Posterior vena cava (tissue), 2 donors: Measurements from ENCODE around the gene TSPAN17. TPM values are rescaled to one million over a fixed set of nuclear protein-coding genes. Genes with fewer than 3 reads are reported as not detected.

ENCODE experiments used
- DNase-seq: peaks from one replicate; pipeline ENCODE4 v3.0.0-alpha.2; 2020; ENCODE audit warnings: low spot score
- intact Hi-C, 2 donors: fragments of 100-400 bp; cut with DNase I; formaldehyde crosslinking; loops; one replicate each; pipeline versions ENCODE4 v1.14.1 to v1.14.2; 2022 to 2023
- total RNA-seq, 2 donors: library from RNA; stranded (reverse); fragmentation: NEBNext Ultra II Directional; extraction: Animal tissue kit (Norgen Biotek cat#: 25700); gene quantifications; one replicate each; pipeline ENCODE4 v1.2.1, GENCODE V29; 2021
- donor health status: DM: yes; HTN: yes; CAD: no.
- donor health status: DM: yes; HTN: yes; CAD: no.

Gene TSPAN17
- total RNA-seq, 2 donors from 2014 or later, result 15.7 to 18.5 TPM

DNA sequence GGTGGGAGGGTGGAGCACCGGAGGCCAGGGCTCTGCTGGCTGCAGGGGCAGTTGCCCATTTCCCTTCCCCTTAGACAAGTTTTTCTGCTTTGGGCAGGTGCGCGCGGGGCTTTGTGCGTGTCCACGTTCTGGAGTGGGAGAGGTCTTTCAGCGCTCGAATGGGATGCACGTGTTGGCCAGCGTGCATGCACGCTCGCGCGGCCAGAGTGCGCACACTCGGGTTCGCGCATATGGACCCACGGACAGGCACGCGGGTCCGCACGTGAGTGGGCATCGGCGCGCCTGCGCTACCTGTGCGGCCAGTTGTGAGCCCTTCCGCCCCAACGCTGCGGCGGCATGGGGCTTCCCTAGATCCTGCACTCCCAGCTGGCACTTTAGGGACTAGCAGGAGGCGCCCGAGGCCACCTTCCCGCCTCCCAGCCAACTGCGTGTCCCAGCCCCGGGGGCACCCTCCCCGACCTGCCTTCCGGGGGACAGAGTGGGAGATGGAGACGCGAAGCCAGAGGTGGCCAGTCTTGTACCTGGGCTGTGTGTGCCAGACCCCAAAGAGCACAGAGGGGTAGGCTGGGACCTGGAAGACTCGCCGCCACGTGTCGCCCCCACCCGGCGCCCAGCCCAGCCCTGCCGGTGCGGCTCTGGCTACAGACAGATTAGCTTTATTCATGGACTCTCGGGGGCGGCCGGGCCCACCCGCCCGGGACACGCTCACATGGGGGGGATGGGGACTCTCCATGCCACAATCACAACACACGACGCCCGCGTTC, 27.5 kb upstream of the TSPAN17 start:
- no peak for DNase-seq
- intact Hi-C loops, result no loop called here

DNA sequence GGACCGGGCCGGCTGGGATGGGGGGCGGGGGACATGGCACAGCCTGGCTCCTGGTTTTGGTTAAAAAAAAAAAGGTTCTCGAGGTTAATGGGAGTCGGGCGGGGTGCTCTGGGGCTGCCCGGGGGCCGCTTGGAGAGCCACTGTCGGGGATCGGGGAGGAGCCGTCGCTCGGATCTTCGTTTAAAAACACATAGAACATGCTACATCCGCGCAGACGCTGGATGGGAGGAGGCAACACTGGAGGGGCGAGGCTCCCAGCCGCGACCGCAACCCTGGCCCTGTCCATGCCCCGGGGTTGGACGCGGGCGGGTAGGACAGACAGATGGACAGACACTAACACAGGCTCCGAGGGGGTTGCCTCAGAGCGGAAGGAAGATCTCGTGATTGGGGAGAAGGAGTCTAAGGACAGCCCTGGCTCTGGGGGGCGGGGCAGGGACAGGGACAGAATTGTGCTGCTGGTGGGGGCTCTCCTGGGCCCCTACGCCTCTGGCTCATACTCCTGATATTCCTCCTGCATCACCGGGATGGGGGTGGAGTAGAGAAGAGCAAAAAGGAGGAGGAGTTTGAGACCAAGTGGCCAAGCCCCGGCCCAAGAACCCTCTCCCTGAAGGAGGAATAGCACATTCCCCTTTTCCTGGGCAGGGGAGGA, 26.8 kb upstream of the TSPAN17 start:
- intact Hi-C loops, result no loop called here
- no peak for DNase-seq

DNA sequence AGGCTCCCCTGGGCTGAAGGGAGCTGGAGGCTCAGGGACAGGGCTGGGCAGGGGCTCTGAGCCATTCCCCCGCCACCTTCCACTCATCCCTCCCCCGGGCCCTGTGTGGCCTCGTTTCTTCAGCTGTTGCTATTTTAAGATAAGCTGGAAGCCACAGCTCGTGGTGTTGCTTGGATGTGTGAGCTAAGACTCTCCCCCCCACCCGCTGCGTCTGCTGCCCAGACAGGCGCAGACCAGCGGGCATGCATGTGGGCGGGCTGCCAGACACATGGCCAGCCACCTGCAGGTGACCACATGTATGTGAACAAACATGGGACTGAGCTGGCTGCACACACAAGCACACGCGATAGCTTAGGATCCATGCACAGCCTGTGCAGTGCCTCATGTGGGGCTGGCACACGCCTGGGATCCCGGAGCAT, 25.6 kb upstream of the TSPAN17 start:
- DNase-seq, result no peak
- intact Hi-C loops, result no loop called here

DNA sequence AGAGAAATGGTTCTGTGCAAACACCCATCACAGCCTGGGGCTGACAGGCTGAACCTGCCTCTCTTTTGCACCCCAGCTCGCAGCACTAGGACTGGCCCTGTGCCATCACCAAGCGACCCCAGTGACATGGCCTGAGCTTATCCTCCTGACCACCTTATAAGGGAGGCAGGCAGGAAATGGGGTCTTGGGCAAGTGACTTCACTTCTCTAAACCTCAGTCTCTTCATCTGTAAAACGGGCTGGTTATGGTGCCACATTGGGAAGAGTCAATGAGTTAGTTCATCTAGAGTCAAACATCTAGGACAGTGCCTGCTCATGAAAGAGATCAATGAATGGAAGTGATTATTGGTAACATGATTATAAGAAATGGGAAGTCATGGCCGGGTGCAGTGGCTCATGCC, 23.1 kb upstream of the TSPAN17 start:
- intact Hi-C loops, result no loop called here
- no peak for DNase-seq

DNA sequence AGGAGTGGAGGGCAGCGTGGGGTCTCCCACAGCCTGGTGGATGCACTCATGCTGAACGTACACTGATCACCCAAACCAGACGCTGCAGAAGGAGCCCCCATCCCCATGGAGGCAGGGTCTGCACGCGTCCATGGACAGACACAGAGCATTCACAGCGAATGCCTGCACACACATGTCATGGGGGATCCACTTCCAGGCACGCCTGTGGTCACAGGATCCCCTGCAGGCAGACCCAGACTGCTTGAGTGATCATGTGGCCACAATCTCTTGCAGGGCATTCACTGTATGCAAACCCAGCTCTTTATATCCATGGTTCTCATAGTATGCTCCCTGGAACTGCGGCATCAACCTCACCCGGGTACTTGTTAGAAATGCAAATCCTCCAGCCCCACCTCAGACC, 22.3 kb upstream of the TSPAN17 start:
- DNase-seq, result no peak
- intact Hi-C loops, result loop anchor here in 1 of 2 donors (5.0 kb wide), 1 partner anchor 73 kb away; no protein-coding TSS in a partner anchor

DNA sequence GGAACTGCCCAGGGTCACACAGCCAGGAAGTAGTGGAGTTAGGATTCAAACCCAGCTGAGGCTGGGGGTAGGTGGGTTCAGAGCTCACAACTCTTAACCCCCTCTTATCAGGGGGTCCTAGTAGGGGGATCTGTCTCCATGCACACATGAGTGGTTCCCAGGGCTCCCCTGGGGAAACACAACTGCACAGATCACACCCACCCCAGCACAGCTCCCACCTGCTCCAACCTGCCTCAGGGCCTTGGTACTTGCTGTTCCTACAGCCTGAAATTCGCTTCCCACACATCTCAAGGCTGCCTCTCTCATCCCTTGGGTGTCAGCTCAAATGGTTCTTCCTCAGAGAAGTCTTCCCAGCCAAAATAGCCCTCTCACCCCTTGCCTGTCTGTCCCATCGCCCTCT, 21.8 kb upstream of the TSPAN17 start:
- no peak for DNase-seq
- intact Hi-C loops, result loop anchor here in 1 of 2 donors (5.0 kb wide), 1 partner anchor 73 kb away; no protein-coding TSS in a partner anchor

DNA sequence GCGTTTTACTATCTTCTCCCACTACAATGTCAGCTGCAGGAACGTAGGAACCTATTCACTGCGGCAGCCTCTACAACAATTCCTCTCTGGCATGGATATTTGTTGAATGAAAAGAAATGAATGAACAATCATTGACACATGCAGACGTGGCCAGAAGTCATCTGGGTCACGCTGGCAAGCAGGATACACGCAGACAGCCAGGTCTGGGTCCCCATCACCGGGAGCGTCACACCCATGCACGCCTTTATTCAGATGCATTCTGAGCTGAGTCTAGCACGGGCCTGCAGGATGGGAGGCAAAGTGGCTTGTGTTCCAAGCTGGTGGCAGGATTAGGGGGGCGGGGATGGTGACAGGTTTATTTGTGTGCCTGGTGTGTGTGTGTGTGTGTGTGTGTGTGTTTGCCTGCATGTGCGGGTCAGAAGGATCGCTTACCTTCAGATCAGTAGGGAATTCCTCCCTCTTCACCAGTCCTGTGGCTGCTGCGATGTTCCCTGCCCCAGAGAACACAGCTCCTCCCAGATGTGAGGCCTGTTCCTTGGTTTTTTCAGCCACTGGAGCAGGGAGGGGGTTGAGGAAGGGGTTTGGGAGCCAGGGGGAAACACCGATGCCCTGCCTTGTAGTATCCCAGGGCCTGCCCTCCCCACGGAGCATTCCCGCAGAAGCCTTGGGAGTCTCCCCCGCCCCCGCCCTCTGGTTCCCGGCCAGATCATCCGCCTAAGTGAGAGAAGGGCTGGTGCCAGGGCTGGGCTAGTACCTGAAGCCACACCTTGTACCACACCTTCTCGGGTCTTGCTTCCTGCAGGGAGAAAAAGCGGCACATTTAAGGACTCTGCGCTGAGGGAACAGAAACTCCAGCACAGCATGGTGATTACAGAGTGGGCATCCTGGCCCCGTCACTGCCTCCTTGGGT, 21.1 kb upstream of the TSPAN17 start:
- intact Hi-C loops, result loop anchor here in 1 of 2 donors (5.0 kb wide), 1 partner anchor 74 kb away; no protein-coding TSS in a partner anchor

DNA sequence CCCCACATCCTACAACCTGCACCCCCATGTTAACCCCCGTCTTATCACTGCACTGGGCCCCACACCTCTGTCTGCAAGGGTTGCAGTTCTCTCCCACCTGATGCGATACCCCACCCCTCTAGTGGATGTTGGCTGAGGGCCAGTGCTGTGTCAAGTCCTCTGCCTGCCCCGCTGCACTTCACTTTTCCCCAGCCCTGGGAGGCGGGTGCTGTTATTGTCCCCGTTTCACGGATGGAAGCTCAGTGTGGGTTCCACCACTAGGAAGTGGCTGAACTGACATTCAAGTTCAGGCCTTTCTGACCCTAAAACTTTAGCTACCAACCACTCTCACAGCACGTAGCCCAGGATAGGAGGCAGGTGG, 20.4 kb upstream of the TSPAN17 start:
- DNase-seq, result no peak

More for the DNA sequence above, 21.1 kb upstream of the TSPAN17 start:
- DNase-seq, result no peak

DNA sequence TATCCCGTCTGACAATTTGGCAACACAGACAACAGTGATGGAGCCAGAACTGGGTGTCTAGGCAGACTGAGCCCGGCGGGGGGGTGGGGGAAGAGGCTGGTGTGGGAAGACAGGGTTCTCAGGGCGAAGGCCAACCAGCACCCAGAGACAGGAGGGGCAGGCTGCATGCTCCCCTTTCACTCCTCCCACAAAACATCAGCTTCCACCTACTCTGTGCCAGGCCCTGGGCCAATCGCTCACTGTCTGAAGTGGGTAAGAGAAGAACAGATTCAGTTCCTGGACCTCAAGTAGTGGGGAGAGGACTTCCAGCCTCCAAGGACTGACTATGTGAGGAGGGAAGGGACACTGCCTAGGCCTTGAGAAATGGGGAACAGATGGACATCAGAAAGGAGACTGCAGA, 19.7 kb upstream of the TSPAN17 start:
- DNase-seq, result no peak
- intact Hi-C loops, result loop anchor here in 1 of 2 donors (5.0 kb wide), 1 partner anchor 75 kb away; no protein-coding TSS in a partner anchor

More for the DNA sequence above, 20.4 kb upstream of the TSPAN17 start:
- intact Hi-C loops, result loop anchor here in 1 of 2 donors (5.0 kb wide), 1 partner anchor 75 kb away; no protein-coding TSS in a partner anchor

DNA sequence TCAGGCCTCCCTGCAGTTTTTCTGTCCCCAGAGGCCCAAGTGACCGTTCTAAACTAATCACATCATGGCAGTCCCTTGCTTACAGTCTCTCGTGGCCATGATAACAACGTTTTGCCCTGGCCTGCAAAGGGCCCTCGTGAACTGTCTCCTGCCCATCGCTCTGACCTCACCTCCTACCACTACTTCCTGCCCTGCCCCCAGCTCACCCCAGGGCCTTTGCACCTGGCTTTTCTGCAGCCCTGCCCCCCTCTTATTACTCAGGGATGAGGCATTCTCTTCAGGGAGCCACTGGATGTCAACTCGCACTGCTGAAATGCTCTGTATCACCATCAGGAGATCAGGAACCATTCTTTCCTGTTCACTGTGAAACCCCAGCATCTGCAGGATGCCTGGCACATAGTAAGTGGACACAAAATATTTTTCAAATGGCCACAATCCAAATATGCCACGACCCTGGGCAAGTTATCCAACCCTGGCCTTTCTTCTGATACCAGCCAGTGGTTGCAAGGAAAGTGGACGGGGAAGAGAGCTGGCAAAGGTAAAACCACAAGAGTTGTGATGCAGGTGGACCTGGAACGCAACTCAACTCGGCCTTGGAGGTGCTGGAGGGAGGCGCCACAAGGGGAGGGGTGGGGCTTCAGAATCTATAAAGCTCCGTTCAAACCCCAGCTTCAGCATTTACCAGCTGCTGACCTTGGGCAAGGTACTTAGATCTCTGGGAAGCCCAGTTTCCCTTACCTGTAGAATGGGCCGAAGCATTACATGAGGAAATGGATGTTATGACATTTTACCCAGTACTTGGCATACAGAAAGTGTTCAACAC, 18.7 kb upstream of the TSPAN17 start:
- DNase-seq, result no peak
- intact Hi-C loops, result loop anchor here in 1 of 2 donors (5.0 kb wide), 1 partner anchor 76 kb away; no protein-coding TSS in a partner anchor

DNA sequence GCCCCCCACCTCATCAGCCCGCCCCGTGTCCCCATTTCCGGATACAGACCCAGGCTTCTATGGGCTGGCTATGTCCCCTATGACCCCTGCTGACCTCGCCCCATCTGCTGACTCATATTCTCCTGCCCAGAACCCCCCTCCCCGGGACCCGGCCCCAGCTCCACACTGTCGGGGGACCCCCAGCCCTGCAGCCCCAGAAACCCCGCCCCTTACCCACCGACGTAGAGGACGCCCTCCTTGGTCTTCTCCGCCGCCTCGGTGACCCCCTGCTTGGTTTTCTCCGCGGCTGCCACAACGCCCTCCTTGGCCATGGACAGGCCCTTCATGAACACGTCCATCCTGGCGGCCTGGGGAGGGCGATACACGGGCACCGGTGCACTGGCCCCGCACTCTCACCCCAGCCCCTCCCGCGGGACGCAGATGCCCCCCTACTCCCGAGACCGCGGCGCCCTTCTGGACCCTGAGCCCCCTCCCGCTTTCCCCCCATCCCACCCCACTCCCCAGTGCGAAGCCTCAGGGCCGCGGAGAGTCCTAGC, 17.9 kb upstream of the TSPAN17 start:
- DNase-seq, result no peak
- intact Hi-C loops, result loop anchor here in 1 of 2 donors (5.0 kb wide), 1 partner anchor 77 kb away; no protein-coding TSS in a partner anchor

DNA sequence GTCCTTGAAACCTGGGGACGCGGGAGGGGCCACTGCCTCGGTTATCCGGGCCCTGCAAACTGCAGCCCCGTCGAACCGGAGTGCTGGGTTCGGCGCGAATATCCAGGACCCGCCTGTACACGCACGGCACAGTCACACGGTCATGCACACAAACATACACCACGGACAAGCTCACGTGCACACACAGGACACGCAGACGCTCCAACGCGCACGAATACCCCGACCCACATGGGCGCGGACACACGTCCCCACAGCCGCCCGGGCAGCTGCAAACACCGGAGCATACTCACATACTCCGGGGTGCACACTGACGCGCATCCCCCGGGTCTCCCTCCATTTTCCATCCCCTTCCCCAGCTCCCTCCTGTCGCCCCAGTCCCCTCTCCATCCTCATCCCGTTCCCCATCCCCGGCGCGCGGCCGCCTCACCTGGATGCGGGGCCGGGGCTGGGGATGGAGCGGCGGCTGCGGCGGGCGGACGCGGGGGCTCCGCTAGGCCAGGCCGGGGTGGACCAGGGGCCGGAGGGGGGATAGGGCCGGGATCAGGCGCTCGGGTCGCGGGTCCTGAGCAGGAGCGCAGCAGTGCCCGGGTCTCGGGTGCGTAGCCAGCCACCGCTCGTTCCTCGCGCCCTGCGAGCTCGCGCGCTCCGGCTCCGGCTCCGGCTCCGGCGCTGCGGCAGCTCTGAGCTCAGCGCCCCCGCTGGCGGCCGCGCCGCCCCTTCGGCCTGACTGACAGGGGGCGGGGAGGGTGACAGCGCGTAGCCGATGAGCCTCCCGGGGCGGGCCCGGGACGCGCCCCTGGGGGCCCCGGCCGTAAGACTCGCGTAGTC, 17.2 kb upstream of the TSPAN17 start, which contains the start of the genes EIF4E1B and SNCB:
Gene EIF4E1B, plus strand, starts transcription at position 823 of the 828 bp plus-strand sequence. CDS start 12,113 bp downstream, outside the sequence.
Gene SNCB, minus strand, starts transcription at position 682 of the 828 bp plus-strand sequence. CDS start 880 bp downstream, outside the sequence.
- intact Hi-C loops, result loop anchor here in 1 of 2 donors (5.0 kb wide), 1 partner anchor 78 kb away; no protein-coding TSS in a partner anchor
- DNase-seq, result no peak

DNA sequence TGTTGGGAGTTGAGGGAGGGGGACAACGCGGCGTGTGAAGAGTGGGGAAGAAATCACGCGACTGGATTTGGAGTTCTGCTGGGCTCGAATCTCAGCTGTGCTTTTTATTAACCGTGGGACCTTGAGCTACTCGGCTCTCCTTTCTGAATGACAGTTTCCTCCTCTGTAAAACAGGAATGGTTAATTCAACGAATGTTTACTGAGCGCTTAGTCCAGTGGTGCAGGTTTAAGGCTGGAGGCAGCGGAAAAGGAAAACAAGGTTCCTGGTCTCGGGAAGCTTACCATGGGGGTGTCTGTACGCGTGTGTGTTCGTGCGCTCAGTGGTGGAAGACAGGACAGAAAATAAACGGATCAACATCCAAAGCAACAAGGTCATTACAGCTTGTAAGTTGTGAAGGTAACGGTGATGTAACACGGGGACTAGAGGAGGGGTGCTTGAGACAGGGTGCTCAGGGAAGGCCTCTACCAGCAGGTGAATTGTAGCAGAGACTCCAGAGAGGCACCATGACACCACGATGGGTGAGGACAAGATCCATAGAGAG, 16.5 kb upstream of the TSPAN17 start:
- DNase-seq, result no peak
- intact Hi-C loops, result no loop called here

DNA sequence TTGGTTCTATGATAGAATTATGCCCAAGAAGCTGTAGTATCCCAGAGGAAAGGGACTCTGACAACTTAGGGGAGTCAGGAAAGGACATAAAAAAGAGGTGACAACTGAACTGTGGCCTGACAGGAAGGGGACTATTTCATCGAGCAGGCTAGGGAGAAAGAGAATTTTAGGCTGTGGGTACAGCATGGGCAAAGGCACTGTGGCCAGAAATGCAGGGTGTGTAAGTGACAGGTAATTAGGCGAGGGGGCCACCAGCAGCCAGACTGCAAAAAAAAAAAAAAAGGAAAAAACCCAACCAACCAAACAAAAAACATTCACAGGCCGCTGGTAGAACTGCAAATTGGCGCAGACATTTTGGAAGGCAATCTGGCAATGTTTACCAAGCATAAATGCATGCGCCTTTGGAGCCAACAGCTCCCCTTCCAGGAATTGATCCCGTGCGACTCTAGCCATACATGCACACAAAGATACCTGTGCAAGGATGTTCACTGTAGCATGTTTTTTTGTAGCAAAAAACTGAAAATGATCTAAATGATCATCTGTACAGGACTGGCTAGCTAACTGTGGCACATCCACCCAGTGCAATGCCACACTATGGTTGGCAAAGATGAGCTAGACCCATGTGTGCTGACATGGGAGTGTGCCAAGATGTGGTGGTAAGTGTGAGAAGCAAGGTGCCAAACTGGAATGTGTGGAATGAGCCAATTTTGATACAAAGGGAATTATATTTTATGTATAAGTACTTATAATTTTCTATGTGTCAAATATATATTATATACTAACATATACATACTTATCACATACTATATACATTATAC, 15.7 kb upstream of the TSPAN17 start:
- no peak for DNase-seq
- intact Hi-C loops, result no loop called here

DNA sequence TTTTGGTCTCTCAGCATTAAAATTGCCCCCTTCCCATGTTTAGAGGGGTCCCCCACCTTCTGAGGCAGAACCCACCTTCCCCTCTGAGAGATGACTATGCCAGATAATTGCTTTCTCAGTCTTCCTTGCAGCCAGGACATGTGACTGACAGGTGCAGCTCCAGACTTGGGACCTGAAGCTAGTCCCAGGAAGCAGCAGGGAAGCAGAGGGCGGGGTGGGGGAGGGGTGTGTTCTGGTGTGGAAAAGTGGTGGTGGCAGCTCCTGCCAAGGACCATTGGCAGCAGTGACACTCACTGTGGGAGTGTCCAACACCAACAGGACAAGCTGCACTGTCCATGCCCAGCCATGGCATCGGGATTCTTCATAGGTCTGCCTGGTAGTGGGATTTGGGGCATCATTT, 14.5 kb upstream of the TSPAN17 start:
- intact Hi-C loops, result no loop called here
- DNase-seq, result no peak

DNA sequence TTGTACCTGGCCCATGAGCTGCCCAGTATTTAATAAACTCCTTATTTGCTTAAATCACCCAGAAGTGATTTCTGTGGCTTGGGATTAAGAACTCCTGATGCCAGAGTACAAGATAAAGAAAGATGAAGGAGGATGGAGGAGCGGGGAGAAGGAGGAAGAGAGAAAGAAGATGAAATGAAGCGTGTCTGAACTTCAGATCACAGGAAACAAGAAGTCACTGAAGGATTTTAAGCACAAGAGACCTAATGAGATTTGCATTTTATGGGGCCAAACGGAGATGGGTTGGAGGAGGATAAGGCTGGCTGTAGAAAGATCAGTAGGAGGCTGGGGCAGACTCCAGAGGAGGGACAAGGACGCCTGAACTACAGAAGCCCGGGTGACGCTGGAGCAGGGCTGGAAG, 13.7 kb upstream of the TSPAN17 start:
- intact Hi-C loops, result no loop called here

More for the DNA sequence above, 13.7 kb upstream of the TSPAN17 start:
- DNase-seq, result no peak
